ENCODE data around the gene SKOR2. TPM values are rescaled to one million over a fixed set of nuclear protein-coding genes. Genes with fewer than 3 reads are reported as not detected.

Gene SKOR2
- total RNA-seq, 2 donors from 2014 or later, result not detected

GRCh38 chr18:47235096-47235495 lies 16.4 kb downstream of the SKOR2 start:
- ATAC-seq (no peak), DNase-seq (no peak)
- Histone ChIP-seq H3K4me1 (no peaks in the 10 kb centered on the region), H3K36me3 (replicated peaks in 1 of 2; ENCODE audit: insufficient read depth in 1 of 2, low read depth in 2 of 2) (no peaks in the 10 kb centered on the region), H3K27me3 (no peaks in the 10 kb centered on the region), H3K4me3 (no peak overlapping the region), H3K27ac (no peak overlapping the region), H3K9me3 (no peaks in the 10 kb centered on the region)
- intact Hi-C loops (cut with DNase I), result no loop called here
- 70 to 71% methylated on average over 4 of the region's 4 CpGs for WGBS, 2 donors
- no peak for TF ChIP-seq POLR2A (IDR thresholded peaks at IDR 0.05)
- no peak for TF ChIP-seq CTCF (IDR thresholded peaks at IDR 0.05)

- no peak overlapping the region for H3K27ac ChIP-seq
- DNase-seq (no peak), ATAC-seq (no peak)
- no peaks in the 10 kb centered on the region for H3K36me3 ChIP-seq (replicated peaks in 1 of 2; ENCODE audit: insufficient read depth in 1 of 2, low read depth in 2 of 2)
- no peak for TF ChIP-seq CTCF (IDR thresholded peaks at IDR 0.05)
- no peak for TF ChIP-seq POLR2A (IDR thresholded peaks at IDR 0.05)
- no peak overlapping the region for H3K4me3 ChIP-seq
- no peaks in the 10 kb centered on the region for H3K27me3 ChIP-seq
- no peaks in the 10 kb centered on the region for H3K4me1 ChIP-seq
- intact Hi-C loops (cut with DNase I), result no loop called here
- H3K9me3 ChIP-seq, result no peaks in the 10 kb centered on the region
These were observed 24.8 kb downstream of the SKOR2 start for GRCh38 chr18:47226660-47227059.

- H3K27ac ChIP-seq, result no peak overlapping the region
- H3K4me3 ChIP-seq, result no peak overlapping the region
- H3K27me3 ChIP-seq, result no peaks in the 10 kb centered on the region
- intact Hi-C loops (cut with DNase I), result loop anchor here (5.0 kb wide), 1 partner anchor 532 kb away; no protein-coding TSS in a partner anchor
- DNase-seq (peak in 3 of 4 donors; percentile 12 to 23 (median 17)), ATAC-seq (no peak)
- 0 to 1% methylated on average over 5 of the region's 5 CpGs for WGBS, 2 donors
- no peaks in the 10 kb centered on the region for H3K4me1 ChIP-seq
- no peaks in the 10 kb centered on the region for H3K36me3 ChIP-seq (replicated peaks in 1 of 2; ENCODE audit: insufficient read depth in 1 of 2, low read depth in 2 of 2)
- no peaks in the 10 kb centered on the region for H3K9me3 ChIP-seq
- TF ChIP-seq CTCF (IDR thresholded peaks at IDR 0.05), result peak in 6 of 7 experiments; percentile 41 to 77 (median 64)
- no peak for TF ChIP-seq POLR2A (IDR thresholded peaks at IDR 0.05)
These were observed 35.8 kb downstream of the SKOR2 start for GRCh38 chr18:47215554-47216138.

GRCh38 chr18:47209171-47209570 lies 42.3 kb downstream of the SKOR2 start:
- intact Hi-C loops (cut with DNase I), result loop anchor here (5.0 kb wide), 1 partner anchor 107 kb away; no protein-coding TSS in a partner anchor
- no peak overlapping the region for H3K4me3 ChIP-seq
- no peaks in the 10 kb centered on the region for H3K36me3 ChIP-seq (replicated peaks in 1 of 2; ENCODE audit: insufficient read depth in 1 of 2, low read depth in 2 of 2)
- no peak overlapping the region for H3K27ac ChIP-seq
- H3K4me1 ChIP-seq, result no peaks in the 10 kb centered on the region
- H3K9me3 ChIP-seq, result no peaks in the 10 kb centered on the region
- DNase-seq (no peak), ATAC-seq (no peak)
- 46 to 47% methylated on average over 1 of the region's 1 CpG for WGBS, 2 donors
- no peaks in the 10 kb centered on the region for H3K27me3 ChIP-seq
- TF ChIP-seq POLR2A (IDR thresholded peaks at IDR 0.05) (no peak), CTCF (IDR thresholded peaks at IDR 0.05) (no peak)
